HEK293T (cell line): ENCODE data around the gene ANKRD11.

Source experiments
- ARNT ChIP-seq: fragments of 450-650 bp; IDR thresholded peaks from 2 replicates; pipeline ENCODE4 v1.6.1; 2017; ENCODE audit warnings: mild to moderate bottlenecking
- BHLHE40 ChIP-seq: fragments of 450-650 bp; IDR thresholded peaks from 2 replicates; pipeline ENCODE4 v1.6.1; 2016; ENCODE audit warnings: mild to moderate bottlenecking, moderate library complexity, borderline replicate concordance
- ELF4 ChIP-seq: fragments of 450-650 bp; IDR thresholded peaks from 2 replicates; pipeline ENCODE4 v1.6.1; 2017; ENCODE audit warnings: antibody characterized with exemption
- FOXA1 ChIP-seq: fragments of 450-650 bp; IDR thresholded peaks from 2 replicates; pipeline ENCODE4 v1.6.1; 2016; ENCODE audit warnings: mild to moderate bottlenecking
- FOXK2 ChIP-seq: fragments of 450-650 bp; IDR thresholded peaks from 2 replicates; pipeline ENCODE4 v1.6.1; 2016; ENCODE audit warnings: mild to moderate bottlenecking
- FOXM1 ChIP-seq: fragments of 450-650 bp; IDR thresholded peaks from 2 replicates; pipeline ENCODE4 v1.6.1; 2017; ENCODE audit warnings: mild to moderate bottlenecking, borderline replicate concordance
- LEF1 ChIP-seq: fragments of 450-650 bp; IDR thresholded peaks from 2 replicates; pipeline ENCODE4 v1.6.1; 2017; ENCODE audit warnings: mild to moderate bottlenecking, borderline replicate concordance
- SP1 ChIP-seq: fragments of 450-650 bp; IDR thresholded peaks from 2 replicates; pipeline ENCODE4 v1.6.1; 2017
- SUZ12 ChIP-seq: fragments of 450-650 bp; IDR thresholded peaks from 2 replicates; pipeline ENCODE4 v1.6.1; 2016; ENCODE audit warnings: mild to moderate bottlenecking
- TARDBP ChIP-seq: fragments of 450-650 bp; IDR thresholded peaks from 2 replicates; pipeline ENCODE4 v1.6.1; 2016
- ZNF384 ChIP-seq: fragments of 450-650 bp; IDR thresholded peaks from 2 replicates; pipeline ENCODE4 v1.6.1; 2016

GRCh38 chr16:89288577-89288844, 201.8 kb downstream of the ANKRD11 start:
- TF ChIP-seq FOXA1 (no peak), ZNF384 (no peak), ELF4 (no peak), FOXM1 (no peak), FOXK2 (no peak), BHLHE40 (no peak), SP1 (no peak), TARDBP (no peak), SUZ12 (no peak), ARNT (no peak), LEF1 (no peak)
